ENCODE measurements around the gene RASD1.
"Not testable (repeated sequence)": the region's sequence is repeated elsewhere in the genome, so short reads cannot be mapped to it uniquely, and the experiment has no call there.

Gene RASD1

DNA sequence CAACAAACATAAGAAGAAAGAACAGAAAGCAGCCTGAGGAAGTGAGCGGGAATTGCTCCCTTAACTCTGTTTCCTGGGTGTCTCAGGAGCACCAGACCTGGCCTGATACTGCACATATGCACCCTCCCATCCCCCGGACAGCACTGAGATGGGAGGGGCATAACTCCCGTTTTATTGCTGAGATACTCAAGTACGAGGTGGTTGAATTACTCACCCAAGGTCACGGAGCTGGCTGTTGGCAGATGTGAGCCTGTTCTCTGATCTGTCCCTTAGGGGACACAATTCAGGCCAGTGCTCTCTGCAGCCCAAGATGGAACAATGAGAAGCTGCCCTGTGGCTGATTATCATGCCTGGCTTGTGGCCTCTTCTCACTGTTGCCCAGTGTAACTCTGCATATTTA is 28.5 kb downstream of the RASD1 start:
- no peak for DNase-seq

DNA sequence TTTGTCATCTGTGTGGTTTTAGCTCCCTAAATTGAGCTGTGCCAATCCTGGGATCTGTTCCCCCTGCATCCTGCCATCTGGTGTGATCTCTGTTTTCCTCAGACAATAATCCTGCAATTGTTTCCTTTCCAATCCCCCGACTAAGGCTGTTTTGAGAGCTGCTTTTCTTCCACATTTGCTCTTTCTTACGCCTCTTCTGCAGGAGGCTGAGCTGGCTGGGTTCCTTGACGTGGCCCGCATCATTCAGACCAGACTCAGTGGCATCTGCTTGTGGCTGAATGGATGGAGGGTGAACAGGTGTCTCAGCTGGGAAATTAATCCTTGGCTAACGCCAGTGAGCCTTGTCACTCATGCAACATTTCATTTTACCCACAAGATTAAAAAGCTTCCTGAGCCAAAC is 29.2 kb downstream of the RASD1 start:
- no peak for DNase-seq

DNA sequence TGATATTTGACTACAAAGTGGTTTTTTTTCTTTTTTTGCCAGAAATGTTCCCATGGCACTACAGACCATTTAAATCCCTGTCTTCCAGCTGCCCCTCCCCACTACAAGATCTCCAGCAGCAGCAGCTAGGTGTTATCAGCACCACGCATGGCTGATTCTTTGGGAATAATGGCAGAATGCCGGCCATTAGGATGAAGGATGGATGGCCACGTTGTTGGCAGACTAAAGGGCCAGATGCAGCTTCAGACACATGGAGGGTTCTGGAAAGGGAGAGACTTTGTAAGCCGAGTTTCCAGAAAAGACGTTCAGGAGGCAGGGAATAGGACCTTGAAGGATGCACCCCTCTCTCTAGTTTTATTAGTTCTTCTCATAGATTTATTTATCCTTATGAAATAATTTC is 29.7 kb downstream of the RASD1 start:
- DNase-seq, result no peak

DNA sequence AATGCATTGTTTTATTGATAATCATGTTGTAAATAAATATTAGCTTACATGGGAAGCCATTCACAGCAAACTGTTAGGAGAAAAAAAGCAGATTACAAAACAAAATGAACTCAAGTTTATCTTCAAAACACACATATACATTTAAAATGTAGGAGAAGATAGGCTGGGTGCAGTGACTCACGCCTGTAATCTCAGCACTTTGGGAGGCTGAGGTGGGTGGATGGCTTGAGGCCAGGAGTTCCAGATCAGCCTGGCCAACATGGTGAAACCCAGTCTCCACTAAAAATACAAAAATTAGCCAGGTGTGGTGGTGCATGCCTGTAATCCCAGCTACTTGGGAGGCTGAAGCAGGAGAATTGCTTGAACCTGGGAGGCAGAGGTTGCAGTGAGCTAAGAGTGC is 30.3 kb downstream of the RASD1 start:
- not testable (repeated sequence) for DNase-seq

DNA sequence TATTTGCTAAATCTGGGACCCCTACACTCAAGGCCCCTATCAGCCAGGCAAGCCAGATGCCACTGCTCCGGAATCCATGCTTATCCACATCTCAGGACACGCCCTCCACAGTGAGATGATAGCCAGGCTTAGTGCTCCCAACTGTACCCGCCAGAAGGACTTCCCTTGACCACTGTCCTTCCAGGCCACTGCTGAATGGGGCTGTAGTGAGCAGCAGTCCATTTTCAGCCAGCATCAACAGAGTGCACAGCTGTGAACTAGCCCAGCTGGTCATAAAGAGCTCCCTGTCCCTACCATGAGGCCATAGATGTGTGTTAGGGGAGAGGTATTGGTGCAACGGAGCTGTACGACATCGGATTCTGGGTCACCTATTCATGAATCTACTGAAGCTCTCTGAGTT is 32.4 kb downstream of the RASD1 start:
- DNase-seq, result no peak

DNA sequence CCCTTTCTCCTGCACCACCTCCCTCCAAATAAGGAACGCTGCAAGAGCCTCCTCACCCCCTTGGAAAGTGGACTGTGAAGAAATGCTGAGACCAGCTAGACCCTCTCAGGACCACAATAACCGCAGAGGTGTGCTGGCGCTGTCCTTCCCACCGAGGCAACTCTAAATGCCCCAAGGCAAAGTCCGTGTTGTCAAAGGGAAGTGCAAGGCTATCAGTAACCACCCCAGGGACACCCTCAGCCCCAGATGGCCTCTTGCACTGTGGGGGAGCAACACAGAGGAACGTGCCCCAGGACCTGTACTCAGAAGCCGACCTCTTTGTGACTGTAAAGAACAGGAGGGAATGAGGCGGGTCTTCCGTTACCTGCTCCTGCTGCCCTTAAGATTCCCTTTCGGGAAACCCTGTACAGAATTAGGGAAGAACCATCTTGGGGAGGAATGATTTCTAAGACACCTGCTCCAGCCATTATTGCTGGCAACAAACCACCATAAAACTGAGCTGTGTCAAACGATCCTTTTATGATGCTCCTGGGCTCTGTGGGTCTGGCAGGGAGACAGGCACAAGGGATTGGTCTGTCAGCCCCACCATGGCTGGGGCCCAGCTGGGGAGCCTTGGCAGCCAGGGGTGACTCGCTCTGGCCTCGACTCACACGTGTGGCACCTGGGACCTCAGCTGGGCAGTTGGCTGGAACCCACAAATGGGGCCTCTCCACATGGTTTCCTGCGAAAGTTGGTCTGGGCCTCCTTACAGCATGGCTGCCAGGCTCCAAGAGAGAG is 34.0 kb downstream of the RASD1 start:
- DNase-seq, result no peak

DNA sequence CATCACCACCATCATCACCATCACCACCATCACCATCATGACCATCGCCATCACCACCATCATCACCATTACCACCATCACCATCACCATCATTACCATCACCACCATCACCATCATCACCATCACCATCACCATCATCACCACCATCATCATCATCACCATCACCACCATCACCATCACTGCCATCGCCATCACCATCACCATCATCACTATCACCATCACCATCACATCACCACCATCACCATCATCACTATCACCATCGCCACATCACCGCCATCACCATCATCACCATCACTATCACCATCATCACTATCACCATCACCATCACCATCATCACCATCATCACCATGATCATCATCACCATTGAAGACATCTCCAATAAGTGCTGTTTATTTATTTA is 36.2 kb downstream of the RASD1 start:
- no peak for DNase-seq

DNA sequence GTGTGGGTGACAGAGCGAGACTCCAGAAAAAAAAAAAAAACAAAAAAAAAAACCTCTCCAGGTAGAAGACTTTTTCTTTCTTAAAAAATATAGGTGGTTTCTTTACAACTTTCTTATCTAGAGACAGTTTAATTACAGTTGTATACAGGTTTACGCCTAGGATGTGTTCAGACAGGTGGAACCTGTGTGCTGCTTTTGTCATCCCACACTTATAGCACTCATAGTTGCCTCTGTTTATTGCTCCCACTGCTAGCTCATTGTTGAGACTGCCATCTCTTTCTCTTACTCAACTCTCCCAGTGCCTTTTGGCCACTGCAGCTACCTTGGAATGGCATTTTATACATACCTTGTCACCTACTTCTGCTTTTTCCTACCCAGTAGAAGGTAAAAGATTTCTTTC is 38.5 kb downstream of the RASD1 start:
- no peak for DNase-seq

DNA sequence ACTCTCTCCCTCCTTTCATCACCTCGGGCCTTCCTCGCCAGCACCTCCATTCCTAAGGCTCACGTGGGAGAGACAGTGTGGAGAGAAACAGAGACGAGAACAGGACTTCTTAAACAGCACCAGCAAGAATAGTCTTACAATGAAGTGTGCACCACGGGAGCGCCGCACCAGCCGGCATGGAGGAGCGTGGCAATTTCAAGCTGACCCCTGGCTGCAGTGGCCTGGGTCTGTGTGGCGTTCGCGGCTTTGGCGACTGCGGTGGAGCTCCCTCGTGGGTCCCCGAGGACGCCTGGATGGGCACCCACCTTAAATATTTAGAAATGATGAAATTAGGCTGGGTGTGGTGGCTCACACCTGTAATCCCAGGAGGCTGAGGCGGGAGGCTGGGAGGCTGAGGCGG is 39.9 kb downstream of the RASD1 start:
- DNase-seq, result no peak

DNA sequence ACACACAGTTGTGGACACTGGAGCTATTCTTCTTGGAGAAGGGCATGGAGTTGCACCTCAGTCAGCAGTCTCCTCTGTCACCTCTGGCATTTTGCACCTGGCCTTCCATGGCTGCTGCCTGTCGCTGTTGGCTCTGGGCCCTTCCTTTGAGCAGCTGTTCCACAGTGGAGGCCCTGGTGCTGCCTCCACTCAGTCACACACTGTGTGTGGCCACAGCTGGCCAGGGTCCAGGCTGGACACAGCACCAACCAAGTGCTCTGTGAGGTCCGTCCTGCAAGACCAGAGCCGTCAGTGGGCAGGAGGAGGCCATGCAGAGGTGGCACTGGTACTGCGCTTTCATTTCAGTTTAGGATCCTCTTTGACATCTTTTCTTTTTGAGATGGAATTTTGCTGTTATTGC is 41.0 kb downstream of the RASD1 start:
- DNase-seq, result no peak

DNA sequence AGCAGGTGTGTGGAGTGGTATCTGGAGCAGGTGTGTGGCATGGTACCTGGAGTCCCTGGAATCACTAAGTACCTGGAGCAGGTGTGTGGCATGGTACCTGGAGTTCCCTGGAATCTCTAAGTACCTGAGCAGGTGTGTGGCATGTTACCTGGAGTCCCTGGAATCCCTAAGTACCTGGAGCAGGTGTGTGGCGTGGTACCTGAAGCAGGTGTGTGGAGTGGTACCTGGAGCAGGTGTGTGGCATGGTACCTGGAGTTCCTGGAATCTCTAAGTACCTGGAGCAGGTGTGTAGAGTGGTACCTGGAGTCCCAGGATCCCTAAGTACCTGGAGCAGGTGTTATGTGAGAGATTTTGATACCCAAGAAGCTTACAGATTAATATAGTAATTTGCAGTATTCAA is 41.5 kb downstream of the RASD1 start:
- DNase-seq, result not testable (repeated sequence)

DNA sequence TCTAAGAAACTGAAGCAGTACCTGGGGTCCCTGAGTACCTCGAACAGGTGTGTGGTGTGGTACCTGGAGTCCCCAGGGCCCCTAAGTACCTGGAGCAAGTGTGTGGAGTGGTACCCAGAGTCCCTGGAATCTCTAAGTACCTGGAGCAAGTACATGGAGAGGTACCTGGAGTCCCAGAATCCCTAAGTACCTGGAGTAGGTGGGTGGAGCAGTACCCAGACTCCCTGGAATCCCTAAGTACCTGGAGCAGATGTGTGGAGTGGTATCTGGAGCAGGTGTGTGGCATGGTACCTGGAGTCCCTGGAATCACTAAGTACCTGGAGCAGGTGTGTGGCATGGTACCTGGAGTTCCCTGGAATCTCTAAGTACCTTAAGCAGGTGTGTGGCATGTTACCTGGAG is 41.9 kb downstream of the RASD1 start:
- no peak for DNase-seq

DNA sequence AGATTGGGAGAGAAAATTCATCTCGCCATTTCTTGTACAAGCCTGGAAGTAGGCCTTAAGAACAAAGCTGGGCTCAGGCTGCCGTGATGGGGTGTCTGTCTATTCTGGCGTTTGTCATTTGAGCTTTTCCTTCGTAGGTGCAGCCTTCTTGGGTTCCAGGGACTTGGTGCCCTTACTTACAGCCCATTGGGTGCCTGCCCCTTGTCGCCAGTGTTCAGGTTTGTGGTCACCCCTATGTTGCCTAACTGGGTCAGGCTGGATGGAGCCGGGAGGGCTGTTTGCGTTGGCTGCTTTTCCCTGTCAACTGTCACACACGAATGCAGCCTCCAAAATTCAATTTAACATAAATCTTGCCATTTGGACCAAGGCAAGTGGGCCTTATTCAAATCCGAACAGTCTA is 43.1 kb downstream of the RASD1 start:
- no peak for DNase-seq

DNA sequence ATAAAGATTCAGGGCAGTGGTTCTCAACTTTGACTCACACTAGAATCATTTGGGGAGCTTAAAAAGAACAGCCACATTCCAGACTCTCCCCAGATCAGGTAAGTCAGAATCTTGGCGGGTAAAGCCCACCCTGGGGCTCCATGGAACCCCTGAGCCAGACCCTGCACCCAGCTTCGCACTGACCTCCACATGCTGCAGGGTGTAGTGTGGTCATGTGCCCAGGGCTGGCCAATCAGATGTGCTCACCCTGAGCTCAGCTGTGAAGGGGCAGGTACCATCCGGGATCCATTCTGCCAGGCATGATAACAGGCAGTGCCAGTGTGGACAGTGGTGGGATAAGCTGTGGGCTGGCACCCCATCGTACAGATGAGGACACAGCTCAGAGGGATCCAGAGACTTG is 47.5 kb downstream of the RASD1 start:
- no peak for DNase-seq

DNA sequence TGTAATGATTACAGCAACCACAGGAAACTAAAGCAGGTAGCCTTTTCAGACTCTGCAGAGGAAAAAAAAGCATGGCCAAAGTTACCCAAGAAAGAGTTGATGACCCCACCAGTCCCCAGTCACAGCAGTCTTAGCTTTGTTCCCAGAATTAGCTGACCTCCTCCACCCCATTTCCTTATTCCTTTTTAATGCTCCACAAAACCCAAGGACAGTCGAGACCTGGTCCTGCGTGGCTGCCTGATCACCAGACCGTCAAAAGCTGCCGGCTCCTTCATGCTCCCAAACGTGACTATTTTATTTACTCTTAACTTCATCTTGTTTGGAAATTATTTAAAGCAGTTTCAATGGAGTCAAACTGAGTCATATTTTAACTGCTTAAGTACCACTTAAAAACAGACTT is 48.1 kb downstream of the RASD1 start:
- DNase-seq, result no peak

DNA sequence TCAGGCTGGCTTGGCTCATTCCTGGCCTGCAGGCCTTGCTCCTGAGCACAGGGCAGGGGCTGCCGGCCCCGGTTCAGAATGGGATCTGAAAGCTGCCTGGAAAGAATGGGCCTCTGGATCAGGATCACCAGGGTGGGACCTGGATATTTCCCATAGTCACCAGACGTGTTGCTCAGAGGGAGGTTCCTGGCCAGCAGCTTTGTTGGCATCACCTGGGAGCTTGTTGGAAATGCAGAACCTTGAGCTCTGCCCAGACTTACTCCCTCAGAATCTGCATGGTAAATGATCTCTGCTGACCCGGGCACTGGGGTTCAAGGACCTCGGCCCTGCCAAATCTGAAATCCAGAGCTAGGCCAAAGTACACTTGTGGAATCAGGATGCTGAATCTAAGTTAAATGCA is 48.9 kb downstream of the RASD1 start:
- DNase-seq, result no peak

DNA sequence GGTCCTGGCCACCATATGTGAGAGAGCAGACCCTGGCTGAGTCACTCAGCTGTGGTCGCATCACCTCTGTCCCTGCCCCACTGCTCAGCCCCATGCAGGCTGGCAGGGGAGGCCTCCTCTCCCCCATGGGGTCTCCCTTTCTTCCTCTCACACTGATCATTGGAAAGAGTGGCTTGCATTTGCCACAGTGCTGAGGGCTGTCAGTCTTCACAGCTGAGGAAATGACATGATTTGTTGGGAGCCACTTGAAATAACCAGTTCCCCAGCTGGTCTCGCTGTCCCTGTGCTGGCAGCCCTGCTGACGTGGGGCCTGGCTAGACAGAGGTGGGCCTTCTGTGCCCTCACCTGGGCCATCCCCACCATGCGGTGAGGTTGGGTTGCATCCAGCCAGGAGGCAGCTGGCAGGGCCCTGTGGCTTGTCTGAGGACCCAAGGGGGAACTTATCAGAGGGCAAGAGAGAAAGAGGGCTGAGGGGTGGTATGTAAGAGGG is 49.5 kb downstream of the RASD1 start:
- no peak for DNase-seq

DNA sequence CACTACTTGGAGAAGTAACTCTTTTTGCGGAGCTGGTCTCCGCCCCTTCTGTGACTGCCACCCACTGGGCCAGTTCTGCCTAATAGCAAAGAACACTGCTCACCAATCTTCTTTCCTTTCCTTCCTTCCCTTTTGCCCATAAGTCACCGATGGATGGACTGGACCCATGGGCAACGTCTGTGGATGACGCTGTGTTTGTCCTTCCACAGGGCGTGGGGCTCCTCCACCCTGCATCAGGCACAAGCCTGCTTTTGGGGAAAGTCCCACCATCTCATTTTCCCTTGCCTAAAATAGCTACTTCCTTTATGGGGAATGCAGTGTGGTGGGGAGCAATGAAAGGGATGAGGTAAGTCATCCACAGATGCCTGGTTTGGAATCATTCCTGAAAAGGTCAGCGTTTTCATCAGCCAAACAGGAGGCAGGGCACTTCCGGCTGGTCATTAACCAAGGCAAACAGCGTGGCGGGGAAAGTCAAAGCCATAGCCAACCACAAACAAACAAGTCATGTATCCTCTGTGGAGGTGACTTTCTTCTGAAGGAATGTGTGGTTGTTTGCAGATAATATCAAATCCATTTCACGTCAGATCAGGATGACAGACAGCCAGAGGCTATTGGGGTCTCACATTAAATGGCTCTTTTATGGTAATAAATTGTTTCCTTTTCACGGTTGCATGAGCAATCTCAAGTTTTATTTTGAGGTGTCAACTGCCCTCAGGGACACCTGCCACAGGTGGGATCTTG is 50.1 kb downstream of the RASD1 start:
- no peak for DNase-seq

DNA sequence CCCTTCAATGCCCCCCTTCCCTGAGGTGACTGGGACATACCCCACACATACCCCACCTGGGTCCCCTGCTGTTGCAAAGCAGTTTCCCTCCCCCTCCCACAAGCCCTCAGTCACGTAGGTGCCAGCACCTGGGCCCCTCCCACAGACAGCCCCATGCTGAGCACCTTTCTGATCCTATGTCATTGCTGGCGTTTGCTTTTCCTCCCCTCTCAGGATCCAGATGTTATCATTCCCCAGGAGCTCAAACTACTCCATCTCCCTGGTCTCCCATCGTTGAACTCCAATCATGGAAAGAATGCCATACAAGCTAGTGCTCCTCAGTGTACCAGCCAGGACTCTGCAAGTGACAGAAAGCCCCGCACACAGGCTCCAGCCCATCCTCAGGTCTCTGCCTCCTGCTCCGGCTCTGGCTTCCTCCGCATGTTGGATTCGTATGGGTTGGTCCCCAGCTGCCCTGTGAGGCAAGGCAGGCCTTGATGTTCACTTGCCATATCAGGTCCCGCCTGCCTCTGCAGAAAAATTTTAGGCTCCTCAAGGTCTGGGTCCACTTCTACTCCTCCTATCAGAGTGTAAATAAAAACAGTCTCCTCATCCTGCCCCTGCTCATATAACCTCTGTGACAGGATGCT is 50.8 kb downstream of the RASD1 start:
- no peak for DNase-seq
